CD4-positive, alpha-beta T cell treated with Interleukin-6 at 100 ng/mL for 8 hours (primary cell): ENCODE results near the gene RABGAP1L.
"Not testable (repeated sequence)": the region's sequence is repeated elsewhere in the genome, so short reads cannot be mapped to it uniquely, and the experiment has no call there.

Experiments used
- DNase-seq: peaks from one replicate; pipeline ENCODE4 v3.0.0-alpha.2; 2020; ENCODE audit warnings: mixed read lengths, low spot score

RABGAP1L gene

DNA sequence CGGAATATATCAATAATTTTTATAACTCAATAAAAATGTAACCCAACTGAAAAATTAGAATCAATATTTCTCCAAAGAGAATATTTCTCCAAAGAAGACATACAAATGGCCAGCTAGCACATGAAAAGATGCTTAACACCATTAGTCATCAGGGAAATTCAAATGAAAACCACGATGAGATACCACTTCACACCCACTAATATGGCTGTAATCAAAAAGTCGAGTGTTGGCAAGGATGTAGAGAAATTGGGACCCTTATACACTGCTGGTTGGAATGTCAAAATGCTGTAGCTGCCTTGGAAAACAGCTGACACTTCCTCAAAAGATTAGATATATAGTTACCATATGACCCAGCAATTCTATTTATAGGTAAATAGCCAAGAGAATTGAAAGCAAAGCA lies 421.5 kb downstream of the RABGAP1L start:
- DNase-seq: no peak

DNA sequence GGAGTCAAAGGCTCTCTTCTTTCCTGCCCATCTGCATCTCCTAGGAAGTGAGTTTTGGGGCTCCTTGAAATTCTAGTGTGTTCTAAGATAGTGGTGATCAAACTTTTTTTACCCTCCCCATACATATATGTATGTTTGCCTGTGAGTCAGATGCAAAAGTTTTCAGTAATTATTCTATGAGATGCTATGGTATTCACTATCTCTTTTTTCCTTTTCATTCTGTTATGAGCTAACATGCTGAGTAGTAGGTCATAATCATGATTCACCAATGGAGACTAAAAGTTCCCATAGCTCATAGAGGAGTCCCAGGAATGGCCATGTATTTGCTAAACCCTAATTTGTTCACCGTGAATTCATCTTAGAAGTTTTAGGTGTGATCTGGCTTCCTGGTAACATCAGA lies 424.0 kb downstream of the RABGAP1L start:
- no peak for DNase-seq

DNA sequence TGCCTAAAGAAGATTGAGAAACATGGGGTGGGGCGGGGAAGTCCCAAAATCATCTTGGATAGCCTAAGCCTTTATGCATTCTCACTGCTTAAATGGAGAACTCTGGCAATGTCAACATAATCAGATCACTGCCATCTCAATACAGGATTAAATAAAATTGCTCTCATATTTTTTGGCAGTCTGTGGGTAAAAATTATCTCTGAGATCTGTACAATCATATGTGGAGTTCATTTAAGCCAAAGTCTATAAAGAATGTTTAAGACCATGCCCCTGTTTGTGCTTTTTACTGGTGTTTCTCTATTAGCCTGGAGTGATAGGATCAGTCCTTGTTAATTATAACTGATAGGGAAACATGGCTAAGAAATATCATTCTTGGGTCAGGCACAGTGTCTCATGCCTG lies 424.8 kb downstream of the RABGAP1L start:
- DNase-seq: no peak

DNA sequence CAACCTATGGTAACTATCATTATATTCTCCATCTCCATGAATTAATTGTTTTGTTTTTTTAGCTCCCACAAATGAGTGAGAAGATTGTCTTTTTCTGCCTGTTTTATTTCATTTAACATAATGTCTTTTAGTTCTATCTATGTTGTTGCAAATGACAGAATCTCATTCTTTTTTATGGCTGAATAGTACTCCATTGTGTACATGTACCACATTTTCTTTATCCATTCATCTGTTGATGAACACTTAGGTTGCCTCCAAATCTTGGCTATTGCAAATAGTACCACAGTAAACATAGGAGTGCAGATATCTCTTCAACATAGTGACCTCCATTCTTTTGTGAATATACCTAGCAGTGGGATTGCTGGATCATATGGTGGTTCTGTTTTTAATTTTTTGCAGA lies 429.3 kb downstream of the RABGAP1L start:
- not testable (repeated sequence) for DNase-seq

DNA sequence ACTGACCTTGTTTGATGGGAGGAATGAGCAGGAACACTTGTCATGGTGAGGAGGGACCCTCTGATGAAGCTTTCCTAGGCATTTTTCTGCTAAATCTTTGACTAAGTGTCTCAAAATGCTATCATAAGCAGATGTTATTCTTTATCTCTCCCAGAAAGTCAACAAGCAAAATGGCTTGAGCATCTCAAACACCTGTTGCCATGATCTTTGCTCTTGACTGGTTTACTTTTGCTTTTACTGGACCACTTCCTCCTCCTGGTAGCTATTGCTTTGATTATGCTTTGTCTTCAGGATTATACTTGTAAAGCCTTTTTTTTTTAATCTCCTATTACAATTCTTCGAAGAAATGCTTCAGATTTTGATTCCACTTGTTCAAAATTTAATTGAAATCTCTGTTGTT lies 445.9 kb downstream of the RABGAP1L start:
- no peak for DNase-seq

DNA sequence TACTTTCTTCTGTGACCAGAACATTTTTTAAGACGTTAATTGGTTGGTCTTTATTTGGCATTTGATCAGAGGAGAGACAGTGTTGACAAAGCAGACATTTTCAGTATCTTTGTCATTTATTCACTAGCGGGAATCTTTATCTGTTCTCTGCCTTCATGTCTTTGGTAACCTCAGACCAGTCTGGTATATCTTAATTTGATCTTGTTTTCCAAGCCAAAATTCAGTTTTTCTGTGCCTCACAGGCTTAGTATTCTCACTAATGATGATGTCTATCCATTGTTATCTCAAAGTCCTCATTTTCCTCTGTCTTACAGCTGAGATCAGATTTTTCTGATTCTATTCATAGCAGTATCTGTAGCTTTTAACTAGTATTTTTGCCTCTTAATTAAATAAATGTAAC lies 447.2 kb downstream of the RABGAP1L start:
- DNase-seq: no peak

DNA sequence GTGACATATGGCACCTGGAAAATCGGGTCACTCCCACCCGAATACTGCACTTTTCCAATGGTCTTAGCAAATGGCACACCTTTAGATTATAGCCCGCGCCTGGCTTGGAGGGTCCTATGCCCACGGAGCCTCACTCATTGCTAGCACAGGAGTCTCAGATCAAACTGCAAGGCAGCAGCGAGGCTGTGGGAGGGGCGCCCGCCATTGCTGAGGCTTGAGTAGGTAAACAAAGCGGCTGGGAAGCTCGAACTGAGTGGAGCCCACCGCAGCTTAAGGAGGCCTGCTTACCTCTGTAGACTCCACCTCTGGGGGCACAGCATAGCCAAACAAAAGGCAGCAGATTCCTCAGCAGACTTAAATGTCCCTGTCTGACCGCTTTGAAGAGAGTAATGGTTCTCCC lies 458.6 kb downstream of the RABGAP1L start:
- not testable (repeated sequence) for DNase-seq

DNA sequence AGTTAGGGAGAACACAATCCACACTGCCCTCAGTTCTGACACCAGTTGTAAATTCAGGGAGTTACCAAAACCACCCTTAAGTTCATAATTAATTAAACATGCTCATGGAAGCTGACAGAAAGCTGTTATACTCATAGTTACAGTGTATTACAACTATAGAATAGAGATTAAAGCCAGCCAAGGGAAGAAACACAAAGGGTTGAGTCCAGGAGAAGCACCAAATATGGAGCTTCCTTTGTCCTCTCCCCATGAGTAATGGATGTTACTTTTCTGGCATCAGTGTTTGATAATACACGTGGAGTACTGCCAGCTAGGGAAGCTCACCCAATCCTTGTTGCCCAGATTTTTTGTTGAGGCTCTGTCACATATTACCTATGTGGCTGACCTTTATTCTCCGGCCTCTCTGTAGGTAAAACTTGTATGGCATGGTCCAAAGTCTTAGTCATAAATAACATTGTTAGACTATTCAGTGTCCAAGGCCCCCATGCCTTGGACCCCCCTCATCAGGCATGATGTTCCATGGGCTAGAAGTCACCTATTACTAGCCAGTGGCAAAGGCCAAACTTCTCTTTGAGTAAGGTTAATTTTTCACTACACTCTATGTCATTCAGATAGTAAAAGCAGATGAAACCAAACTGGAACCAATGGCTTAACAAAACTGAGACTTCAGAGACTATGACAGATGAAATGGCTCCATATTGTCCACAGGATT lies 464.2 kb downstream of the RABGAP1L start:
- DNase-seq: no peak

DNA sequence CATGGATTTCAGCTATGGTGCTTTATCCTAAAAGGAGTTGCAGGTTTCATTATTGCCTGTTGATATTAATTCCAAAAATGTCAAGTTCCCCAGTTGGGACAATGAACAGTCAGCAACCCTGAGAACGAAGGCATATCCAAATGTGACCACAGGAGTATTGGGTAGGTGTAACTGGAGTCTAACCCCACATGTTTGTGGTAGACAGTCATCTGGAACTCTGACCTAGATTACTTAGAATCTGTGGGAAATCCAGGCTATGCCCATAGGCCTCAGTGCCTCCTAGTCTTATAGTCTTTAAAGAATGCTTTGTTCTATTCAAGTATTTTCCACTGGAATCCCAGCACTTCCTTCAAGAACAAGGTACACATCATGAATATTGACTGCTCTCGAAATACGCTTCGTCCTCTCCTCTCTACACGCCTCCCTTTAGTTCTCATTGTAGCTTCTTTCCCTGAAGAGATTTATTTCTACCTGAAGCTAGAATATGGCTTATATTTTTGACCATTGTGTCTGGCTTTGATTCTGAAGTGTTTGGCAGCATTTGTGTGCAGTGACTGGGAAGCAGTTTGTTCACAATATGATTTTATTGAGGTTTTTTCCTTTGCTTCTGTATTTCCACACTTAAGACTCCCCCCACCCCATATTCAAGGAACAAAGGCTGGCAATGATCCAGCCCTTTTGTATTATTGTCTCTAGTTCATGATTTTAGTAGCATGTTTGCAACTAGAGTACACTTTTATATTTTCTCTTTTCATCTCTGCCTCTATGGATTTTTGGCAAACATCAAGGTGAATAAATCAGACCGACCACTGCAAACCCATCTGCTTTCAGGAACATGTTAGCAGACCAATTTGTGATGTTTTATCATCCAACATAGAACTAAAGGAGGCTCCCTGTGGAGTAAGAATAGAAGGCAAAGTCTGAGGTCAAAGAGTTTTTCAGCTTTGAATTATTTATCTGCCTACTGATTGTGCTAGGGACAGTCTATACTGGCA lies 467.0 kb downstream of the RABGAP1L start:
- DNase-seq: no peak

DNA sequence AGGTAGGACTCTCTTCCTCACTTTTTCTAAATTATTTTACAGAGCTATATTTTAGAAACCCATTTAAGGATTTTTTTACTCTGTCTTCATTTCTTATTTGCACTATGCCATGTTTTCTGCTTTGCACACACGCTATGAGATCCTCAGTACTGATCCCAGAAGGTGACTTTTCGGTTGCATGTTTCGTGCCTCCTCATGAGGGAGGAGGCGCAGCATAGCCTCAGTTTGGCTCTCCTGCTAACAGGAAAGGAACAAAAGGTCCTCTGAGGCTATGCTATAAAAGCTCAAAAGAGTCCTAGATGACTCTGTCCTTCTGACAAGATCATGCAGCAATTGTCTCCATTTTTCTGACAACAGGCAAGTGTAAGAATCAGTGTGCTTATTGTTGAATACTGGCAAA lies 478.2 kb downstream of the RABGAP1L start:
- no peak for DNase-seq

DNA sequence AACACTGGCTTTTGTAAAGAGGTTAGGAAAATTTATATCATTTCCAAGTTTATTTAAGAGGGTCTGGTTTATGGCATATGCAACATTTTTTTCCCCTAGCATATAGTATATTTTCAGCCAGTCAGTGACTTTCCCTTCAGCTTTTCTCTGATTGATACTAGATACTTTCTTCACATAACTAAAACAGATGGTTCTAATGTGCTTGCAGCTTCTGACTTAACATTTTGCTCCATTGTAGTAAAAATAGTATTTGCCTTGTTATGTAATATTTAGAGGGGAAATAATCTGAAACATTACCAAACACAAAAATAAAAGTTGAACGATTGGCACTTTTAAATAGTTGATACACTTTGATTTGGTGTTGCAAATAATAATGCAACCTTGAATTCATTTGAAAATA lies 480.1 kb downstream of the RABGAP1L start:
- DNase-seq: no peak

DNA sequence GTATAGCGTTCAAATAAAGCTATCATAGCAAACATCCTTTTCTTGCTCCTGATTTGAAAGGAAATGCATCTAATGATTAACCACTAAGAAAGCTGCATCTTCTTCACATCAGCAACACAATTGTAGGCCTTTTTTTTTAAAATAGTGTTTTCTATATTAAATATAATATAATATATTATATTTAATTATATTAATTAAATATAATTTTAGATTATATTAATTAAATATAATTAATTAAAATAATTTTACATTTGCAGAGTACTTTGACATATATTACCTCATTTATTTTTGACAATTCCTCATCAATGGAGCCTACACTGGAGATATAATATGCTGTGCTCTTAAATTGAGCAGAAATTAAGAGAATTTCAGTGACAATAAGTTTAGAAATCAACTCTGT lies 481.5 kb downstream of the RABGAP1L start:
- DNase-seq: no peak

DNA sequence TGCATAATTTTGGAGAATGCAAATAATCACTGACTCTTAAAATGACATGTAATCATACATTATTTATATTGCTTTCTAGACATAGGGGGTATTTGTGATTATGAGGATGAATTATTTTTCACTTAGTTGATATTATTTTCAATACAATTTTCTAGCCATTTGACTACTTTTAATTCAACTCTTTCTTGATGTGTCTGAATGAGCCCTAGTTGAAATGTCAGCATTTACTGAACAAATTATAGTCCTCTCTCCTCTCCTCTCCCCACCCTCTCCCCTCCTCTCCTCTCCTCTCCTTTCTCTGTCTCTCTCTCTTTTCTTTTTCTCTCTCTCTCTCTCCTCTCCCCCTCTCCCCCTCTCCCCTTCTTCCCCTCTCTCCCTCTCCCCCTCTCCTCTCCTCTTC lies 483.1 kb downstream of the RABGAP1L start:
- DNase-seq: no peak

DNA sequence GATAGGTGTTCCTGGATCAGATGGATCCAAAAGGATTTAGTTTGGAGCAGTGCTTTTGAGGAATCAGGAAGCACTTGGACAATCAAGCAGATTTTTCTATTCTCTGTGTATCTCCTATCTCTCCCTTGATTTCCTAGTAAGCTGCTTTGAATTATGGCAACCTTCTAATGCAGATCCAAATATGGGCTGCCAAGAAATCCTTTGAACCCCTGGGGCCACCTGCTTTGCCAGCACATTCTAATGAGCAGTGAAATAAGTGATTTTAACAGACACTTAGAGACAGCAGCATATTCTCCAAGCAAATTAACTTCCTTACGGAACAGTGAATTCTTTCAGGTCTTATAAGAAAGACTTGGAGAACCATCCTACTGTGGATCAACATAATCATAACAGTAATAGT lies 483.9 kb downstream of the RABGAP1L start:
- DNase-seq: no peak

DNA sequence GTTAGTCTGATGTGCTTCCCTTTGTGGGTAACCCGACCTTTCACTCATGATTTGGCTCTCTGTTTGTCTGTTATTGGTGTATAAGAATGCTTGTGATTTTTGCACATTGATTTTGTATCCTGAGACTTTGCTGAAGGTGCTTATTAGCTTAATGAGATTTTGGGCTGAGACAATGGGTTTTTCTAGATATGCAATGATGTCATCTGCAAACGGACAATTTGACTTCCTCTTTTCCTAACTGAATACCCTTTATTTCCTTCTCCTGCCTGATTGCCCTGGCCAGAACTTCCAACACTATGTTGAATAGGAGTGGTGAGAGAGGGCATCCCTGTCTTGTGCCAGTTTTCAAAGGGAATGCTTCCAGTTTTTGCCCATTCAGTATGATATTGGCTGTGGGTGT lies 490.3 kb downstream of the RABGAP1L start:
- not testable (repeated sequence) for DNase-seq

DNA sequence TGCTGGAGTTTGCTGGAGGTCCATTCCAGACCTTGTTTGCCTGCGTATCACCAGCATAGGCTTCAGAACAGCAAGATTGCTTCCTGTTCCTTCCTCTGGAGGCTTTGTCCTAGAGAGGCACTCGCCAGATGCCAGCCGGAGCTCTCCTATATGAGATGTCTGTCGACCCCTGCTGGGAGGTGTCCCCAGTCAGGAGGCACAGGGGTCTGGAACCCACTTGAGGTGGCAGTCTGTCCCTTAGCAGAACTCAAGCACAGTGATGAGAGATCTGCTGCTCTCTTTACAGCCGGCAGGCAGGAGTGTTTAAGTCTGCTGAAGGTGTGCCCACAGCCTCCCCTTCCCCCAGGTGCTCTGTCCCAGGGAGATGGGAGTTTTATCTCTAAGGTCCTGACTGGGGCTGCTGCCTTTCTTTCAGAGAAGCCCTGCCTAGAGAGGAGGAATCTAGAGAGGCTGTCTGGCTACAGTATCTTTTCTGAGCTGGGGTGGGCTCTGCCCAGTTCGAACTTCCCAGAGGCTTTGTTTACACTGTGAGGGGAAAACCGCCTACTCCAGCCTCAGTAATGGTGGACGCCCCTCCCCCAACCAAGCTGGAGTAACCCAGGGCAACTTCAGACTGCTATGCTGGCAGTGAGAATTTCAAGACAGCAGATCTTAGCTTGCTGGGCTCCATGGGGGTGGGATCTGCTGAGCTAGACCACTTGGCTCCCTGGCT lies 493.4 kb downstream of the RABGAP1L start:
- no peak for DNase-seq

DNA sequence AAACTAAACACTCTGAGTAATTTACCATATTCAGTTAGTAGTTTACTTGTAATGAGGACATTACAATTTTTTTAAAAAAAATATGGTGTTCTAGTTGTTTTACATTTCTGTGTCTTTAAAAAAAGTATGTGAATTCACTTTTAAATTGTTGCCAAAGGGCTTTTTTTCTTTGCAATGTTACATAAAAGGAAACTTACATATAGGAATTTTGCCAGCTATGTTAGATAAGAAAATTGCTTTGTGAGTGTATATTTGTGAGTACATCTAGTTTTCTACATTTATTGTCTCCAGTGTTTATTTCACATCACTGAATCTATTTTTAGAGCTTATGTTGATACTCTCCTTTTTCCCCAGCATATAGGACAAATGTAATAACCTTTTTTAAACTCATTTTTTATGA lies 495.2 kb downstream of the RABGAP1L start:
- no peak for DNase-seq

DNA sequence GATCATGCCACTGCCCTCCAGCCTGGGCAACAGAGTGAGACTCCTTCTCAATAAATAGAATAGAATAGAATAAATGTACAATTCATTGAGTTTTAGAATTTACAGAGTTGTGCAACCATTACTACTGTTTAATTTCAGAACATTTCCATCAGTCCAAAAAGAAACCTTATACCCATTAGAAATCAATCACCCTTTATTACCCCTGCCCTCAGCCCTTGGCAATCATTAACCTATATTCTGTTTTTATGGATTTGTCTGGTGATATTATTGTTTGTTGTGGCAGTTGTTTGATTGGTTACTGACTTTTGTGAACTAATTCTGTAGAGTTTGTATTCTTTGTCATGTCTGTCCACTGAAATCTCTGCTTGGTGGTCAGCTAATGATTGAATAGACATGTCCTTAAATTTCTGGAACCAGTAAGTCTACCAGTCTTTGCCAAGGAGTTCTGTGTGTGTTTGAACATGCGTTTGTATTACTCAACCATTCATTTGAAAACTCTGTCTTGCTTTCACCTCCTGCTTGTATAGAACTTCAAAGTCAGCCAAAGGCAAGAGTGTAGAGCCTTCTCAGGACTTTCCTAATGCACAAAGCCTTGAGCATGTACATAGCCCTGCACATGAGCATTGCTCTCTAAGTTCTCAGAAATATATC lies 497.2 kb downstream of the RABGAP1L start:
- DNase-seq: no peak

DNA sequence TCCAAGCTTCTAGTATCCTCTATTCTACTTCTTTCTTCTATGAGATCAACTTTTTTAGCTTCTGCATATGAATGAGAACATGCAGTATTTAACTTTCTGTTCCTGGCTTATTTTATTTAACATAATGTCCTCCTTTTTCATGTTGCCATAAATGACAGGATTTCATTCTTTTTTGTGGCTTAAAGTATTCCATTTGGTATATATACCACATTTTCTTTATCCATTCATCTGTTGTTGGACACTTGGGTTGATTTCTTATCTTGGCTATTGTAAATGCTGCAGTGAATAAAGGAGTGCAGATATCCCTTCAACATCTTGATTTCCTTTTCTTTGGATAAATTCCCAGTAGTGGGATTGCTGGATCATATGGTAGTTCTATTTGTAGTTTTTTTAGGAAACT lies 498.1 kb downstream of the RABGAP1L start:
- no peak for DNase-seq

DNA sequence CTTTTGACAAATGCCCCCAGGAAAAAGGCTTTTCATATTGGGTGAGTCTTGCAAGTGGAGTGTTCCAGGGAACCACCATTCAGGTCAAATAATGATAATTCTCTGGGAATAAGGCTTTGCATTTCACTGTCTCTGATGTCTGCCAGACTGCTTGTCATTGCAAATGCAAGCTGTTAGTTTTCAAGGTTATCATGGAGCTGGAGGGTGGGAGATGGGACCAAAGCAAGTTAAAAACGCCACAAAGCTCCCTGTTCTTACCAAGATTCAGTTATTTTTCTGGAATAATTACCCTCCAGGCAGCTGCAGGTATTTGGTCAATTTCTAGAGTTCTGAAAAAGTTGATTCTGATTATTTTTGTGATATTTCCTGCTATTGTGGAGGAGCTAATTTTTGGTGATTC lies 498.6 kb downstream of the RABGAP1L start:
- DNase-seq: no peak

DNA sequence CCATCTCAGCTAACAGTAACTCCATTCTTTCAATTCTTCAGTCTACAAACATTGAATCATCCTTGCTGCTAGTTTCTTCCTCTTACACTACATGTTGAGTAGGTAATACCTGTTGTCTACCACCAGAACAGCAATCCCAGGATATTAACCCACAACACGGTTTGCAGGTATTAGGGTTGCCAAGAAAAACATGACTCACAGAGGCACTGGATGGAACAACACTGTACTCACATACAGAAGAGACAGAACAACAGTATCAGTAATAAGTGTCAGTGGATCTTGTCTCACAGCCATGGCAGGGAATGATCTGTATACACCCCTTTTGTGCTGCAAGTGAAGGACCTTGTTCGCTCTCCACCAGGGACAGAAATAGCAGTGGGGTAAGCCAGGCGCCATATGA lies 500.5 kb downstream of the RABGAP1L start:
- DNase-seq: no peak

DNA sequence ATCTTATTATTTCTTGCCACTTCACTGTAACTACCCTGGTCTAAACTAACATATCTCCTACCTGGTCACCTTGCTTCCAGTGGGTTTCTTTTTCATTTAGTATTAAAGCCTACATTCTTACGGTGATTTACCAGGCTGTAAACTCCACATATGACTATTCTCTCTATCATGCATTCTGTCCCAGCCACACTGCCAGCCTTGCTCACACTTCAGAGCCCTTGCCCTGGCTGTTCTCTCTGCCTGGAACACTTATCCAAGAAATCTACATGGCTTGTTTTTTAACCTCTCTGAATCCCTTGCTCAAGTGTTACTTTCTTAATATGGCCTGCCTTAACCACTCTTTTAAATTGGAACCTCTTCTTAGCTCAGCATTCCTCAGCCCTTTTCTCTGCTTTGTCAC lies 501.2 kb downstream of the RABGAP1L start:
- DNase-seq: no peak
